ENCODE results near the gene GDPD1.
"Not testable (repeated sequence)": the region's sequence is repeated elsewhere in the genome, so short reads cannot be mapped to it uniquely, and the experiment has no call there.

The GDPD1 gene

GRCh38 chr17:59220328-59221158 lies at the start of gene GDPD1:
TSS of gene GDPD1 (plus strand) at chr17:59220511. CDS start at chr17:59220610, 99 bp downstream.
- in situ Hi-C loops (cut with MboI; ENCODE audit: low sequenced_read_pairs): no loop called here

GRCh38 chr17:59172436-59173004 lies 47.8 kb upstream of the GDPD1 start:
- in situ Hi-C loops (cut with MboI; ENCODE audit: low sequenced_read_pairs): no loop called here

DNA sequence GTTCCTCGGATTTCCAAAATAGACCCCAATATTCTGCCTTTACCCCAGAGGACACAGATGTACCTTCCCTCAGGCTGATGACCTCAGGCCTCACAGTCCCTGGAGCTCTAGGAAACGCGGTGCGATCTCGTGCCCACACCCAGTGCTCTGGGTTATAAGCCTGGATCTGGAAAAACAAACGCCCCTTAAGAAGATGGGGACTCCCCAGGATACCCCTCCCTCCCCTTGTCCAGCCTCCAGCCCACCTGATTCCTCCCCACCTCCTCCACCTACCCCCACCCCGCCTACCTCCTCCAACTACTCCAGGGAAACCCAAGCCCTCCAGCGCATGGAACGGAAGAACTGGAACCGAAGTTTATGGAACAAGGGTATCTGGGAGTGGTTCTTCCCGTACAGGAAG lies 45.6 kb upstream of the GDPD1 start:
- in situ Hi-C loops (cut with MboI; ENCODE audit: low sequenced_read_pairs): no loop called here

DNA sequence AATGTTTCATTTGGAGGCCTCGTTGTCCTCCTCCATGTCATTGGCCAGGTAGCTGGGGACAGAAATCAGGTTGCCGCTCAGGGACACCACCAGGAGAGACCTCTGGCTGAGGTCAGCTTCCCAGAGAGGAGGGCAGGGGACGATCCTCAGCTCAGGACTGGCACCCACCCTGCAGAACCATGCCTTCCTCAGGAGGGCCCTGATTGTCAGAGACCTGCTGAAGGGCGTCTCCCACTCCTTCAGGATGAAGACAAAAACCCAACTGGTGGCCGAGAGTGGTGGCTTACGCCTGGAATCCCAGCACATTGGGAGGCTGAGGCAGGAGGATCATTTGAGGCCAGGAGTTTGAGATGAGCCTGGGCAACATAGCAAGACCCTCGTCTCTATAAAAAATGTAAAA lies 45.2 kb upstream of the GDPD1 start:
- in situ Hi-C loops (cut with MboI; ENCODE audit: low sequenced_read_pairs): no loop called here

GRCh38 chr17:59178266-59178985 lies 41.9 kb upstream of the GDPD1 start:
- in situ Hi-C loops (cut with MboI; ENCODE audit: low sequenced_read_pairs): no loop called here

- in situ Hi-C loops (cut with MboI; ENCODE audit: low sequenced_read_pairs): not testable (repeated sequence)
Observed at GRCh38 chr17:59179601-59180000, 40.7 kb upstream of the GDPD1 start.

DNA sequence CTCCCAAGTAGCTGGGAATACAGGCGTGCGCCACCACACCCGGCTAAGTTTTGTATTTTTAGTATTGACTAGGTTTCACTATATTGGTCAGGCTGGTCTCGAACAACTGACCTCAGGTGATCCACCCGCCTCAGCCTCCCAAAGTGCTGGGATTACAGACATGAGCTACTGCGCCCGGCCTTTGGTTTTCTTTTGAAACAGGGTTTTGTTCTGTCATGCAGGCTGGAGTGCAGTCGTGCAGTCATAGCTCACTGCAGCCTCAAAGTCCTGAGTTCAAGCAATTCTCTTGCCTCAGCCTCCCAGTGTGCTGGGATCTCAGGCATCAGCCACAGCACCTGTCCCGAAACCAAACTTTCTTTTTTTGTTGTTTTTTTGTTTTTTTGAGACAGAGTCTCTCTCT lies 39.7 kb upstream of the GDPD1 start:
- in situ Hi-C loops (cut with MboI; ENCODE audit: low sequenced_read_pairs): no loop called here

DNA sequence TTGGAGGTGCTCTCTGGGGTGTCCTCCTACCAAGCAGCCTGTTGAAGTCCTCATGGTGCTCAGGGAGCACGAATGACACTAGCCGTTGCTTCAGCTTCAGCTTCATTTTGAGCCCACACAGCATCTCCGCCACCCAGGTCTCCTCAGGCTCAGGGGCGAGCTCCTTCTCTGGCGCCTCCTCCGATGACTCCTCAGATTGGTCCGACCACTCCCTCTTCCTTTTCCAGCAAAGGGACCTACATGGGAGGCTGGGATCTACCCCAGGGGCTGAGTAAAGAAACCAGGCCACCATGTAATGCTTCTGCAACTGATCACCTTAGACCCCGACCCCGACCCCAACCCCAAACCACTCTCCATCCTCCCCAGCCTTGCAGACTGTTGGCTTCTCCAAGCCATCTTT lies 38.8 kb upstream of the GDPD1 start:
- in situ Hi-C loops (cut with MboI; ENCODE audit: low sequenced_read_pairs): no loop called here

- in situ Hi-C loops (cut with MboI; ENCODE audit: low sequenced_read_pairs): no loop called here
Observed at GRCh38 chr17:59185997-59186396, 34.3 kb upstream of the GDPD1 start.

- in situ Hi-C loops (cut with MboI; ENCODE audit: low sequenced_read_pairs): no loop called here
Observed at GRCh38 chr17:59186850-59187249, 33.5 kb upstream of the GDPD1 start.

- in situ Hi-C loops (cut with MboI; ENCODE audit: low sequenced_read_pairs): no loop called here
Observed at GRCh38 chr17:59190806-59191205, 29.5 kb upstream of the GDPD1 start.

- in situ Hi-C loops (cut with MboI; ENCODE audit: low sequenced_read_pairs): no loop called here
Observed at GRCh38 chr17:59193336-59193862, 26.9 kb upstream of the GDPD1 start.

DNA sequence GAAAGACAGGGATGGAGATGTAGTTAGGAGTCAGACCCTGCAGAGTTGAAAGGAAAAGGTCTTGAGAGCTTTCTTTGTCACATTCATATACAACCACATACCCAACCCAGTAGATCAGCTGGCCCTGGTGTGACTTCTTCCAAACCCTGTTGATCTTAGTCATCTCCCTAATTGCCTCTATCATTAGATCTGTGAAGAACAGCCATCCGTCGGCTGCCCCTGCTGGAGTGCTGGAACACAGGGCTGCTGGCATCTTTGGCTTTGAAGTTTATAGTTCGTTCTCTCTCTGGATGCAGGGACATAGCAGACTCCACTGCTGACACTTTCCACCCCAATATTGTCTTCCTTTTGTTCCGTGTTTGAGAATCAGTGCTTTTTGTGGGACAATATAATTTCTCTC lies 20.9 kb upstream of the GDPD1 start:
- in situ Hi-C loops (cut with MboI; ENCODE audit: low sequenced_read_pairs): no loop called here

DNA sequence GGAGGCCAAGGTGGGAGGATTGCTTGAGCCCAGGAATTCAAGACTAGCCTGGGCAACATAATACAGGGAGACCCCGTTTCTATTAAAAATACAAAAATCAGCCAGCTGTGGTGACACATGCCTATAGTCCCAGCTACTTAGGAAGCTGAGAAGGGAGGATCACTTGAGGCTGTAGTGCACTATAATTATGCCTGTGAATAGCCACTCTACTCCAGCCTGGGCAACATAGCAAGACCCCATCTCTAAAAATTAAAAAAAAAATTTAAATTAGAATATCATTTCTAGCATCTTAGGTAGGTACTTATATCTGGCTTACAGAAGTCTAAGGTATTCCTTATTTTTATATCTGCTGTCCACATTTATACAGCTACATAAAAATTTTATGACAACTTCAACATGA lies 18.0 kb upstream of the GDPD1 start:
- in situ Hi-C loops (cut with MboI; ENCODE audit: low sequenced_read_pairs): no loop called here

DNA sequence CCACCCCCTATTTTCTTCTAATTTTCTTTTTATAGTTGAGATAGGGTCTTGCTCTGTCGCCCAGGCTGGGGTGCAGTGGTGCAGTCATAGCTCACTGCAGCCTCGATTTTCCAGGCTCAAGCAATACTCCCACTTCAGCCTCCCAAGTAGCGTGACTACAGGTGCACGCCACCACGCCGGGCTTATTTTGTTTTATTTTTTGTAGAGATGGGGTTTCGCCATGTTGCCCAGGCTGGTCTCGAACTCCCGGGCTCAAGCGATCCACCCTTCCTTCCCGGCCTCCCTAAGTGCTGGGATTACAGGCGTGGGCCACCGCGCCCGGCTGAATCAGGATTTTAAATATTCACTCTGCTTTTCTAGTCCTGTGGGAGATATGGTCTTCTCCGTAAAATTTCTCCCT lies 941 bp upstream of the GDPD1 start:
- in situ Hi-C loops (cut with MboI; ENCODE audit: low sequenced_read_pairs): no loop called here

GRCh38 chr17:59219992-59220327 lies 351 bp upstream of the GDPD1 start:
- in situ Hi-C loops (cut with MboI; ENCODE audit: low sequenced_read_pairs): no loop called here

- in situ Hi-C loops (cut with MboI; ENCODE audit: low sequenced_read_pairs): no loop called here
Observed at GRCh38 chr17:59221159-59221847, 992 bp downstream of the GDPD1 start.

- in situ Hi-C loops (cut with MboI; ENCODE audit: low sequenced_read_pairs): no loop called here
Observed at GRCh38 chr17:59223813-59224212, 3.5 kb downstream of the GDPD1 start.

GRCh38 chr17:59228588-59228987 lies 8.3 kb downstream of the GDPD1 start:
- in situ Hi-C loops (cut with MboI; ENCODE audit: low sequenced_read_pairs): not testable (repeated sequence)

- in situ Hi-C loops (cut with MboI; ENCODE audit: low sequenced_read_pairs): no loop called here
Observed at GRCh38 chr17:59230764-59231163, 10.5 kb downstream of the GDPD1 start.

DNA sequence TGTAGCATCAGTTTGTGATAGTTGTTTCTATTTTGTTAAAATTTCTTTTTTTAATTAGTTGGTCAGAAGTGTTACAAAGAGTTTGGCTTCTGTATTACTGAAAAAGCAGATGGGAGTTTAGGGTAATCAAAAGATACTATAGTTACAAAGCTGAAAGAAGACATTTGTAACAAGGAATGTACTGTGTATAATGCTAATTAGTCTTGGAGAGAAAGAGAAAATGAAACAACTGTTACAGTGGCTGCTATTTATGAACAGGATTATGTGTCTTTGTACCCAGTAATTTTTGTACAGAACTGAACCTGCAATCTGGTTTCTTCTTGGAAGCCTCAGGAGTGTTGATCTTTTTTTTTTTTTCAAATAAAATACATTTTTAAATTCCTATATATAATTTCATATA lies 14.3 kb downstream of the GDPD1 start:
- in situ Hi-C loops (cut with MboI; ENCODE audit: low sequenced_read_pairs): no loop called here

Measured in HL-60/S4 (cell line).